Measurements from ENCODE around the gene RNF146. TPM values are rescaled to one million over a fixed set of nuclear protein-coding genes. Genes with fewer than 3 reads are reported as not detected.

RNF146 gene
- total and polyA plus RNA-seq, 9 of the 15 experiments (the other 6 are each of a cell fraction or from before 2014, with no cell fraction given): 8.4 to 30.5 (median 17.5) TPM

DNA sequence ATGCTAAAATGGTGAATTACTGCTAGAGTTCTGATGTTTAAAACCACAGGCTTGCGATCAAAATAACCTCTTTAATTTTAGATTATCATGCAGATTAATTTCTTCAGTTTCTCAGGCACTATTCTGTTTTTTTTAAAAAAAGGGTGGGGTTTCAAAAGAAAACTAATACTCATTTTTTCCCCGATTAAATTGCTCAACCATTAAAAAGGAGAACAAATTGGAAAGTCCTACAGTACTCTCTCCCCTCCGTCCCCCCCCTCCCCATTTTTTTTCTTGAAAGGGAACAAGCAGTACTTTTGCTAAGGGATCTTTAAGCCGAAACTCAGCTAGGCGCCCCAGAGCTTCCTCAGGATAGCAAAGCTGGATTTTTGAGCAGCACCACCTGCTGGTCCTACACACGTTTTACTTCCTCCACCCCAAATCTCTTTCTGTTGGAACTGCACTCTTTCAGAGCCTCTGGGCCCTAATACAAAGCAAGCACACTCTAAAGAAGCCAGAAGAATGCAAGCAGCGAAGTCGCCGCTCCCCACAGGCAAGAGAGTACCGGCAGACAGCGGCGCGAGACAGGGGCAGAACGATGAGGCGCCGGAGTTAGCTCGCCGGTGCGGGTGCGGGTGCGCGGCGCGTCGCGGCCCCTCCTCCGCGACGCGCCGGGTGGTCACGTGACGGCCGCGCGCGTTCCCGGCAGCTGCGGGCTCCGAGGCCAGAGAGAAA is at the start of gene RNF146 (continued):
- TF ChIP-seq ZBTB12 (CRISPR knock-in tag; IDR thresholded peaks at IDR 0.05) (0 out of 2 replicates have a peak, but pooled peaks have one; percentile 8), ZNF507 (tag; conservative IDR thresholded peaks at IDR 0.05) (no peak), CEBPB (tag; IDR thresholded peaks at IDR 0.05) (no peak), OTX1 (CRISPR knock-in tag; IDR thresholded peaks at IDR 0.05) (no peak), FOXA3 (CRISPR knock-in tag; conservative IDR thresholded peaks at IDR 0.05 in 1 of 2, IDR thresholded peaks at IDR 0.05 in 1 of 2) (no peak), RFX5 (IDR thresholded peaks at IDR 0.05; ENCODE audit: low read depth, low read length) (no peak), MLX (CRISPR knock-in tag; conservative IDR thresholded peaks at IDR 0.05) (no peak), FOXA1 (IDR thresholded peaks at IDR 0.05; ENCODE audit: borderline replicate concordance) (no peak), CTBP1 (IDR thresholded peaks at IDR 0.05; ENCODE audit: borderline replicate concordance) (peak; percentile 49)
- TF ChIP-seq, protein P1, sequence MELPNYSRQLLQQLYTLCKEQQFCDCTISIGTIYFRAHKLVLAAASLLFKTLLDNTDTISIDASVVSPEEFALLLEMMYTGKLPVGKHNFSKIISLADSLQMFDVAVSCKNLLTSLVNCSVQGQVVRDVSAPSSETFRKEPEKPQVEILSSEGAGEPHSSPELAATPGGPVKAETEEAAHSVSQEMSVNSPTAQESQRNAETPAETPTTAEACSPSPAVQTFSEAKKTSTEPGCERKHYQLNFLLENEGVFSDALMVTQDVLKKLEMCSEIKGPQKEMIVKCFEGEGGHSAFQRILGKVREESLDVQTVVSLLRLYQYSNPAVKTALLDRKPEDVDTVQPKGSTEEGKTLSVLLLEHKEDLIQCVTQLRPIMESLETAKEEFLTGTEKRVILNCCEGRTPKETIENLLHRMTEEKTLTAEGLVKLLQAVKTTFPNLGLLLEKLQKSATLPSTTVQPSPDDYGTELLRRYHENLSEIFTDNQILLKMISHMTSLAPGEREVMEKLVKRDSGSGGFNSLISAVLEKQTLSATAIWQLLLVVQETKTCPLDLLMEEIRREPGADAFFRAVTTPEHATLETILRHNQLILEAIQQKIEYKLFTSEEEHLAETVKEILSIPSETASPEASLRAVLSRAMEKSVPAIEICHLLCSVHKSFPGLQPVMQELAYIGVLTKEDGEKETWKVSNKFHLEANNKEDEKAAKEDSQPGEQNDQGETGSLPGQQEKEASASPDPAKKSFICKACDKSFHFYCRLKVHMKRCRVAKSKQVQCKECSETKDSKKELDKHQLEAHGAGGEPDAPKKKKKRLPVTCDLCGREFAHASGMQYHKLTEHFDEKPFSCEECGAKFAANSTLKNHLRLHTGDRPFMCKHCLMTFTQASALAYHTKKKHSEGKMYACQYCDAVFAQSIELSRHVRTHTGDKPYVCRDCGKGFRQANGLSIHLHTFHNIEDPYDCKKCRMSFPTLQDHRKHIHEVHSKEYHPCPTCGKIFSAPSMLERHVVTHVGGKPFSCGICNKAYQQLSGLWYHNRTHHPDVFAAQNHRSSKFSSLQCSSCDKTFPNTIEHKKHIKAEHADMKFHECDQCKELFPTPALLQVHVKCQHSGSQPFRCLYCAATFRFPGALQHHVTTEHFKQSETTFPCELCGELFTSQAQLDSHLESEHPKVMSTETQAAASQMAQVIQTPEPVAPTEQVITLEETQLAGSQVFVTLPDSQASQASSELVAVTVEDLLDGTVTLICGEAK (IDR thresholded peaks at IDR 0.05): no peak
- TF ChIP-seq, protein P1 (CRISPR knock-in tag; IDR thresholded peaks at IDR 0.05): no peak
- TF ChIP-seq, protein P2, sequence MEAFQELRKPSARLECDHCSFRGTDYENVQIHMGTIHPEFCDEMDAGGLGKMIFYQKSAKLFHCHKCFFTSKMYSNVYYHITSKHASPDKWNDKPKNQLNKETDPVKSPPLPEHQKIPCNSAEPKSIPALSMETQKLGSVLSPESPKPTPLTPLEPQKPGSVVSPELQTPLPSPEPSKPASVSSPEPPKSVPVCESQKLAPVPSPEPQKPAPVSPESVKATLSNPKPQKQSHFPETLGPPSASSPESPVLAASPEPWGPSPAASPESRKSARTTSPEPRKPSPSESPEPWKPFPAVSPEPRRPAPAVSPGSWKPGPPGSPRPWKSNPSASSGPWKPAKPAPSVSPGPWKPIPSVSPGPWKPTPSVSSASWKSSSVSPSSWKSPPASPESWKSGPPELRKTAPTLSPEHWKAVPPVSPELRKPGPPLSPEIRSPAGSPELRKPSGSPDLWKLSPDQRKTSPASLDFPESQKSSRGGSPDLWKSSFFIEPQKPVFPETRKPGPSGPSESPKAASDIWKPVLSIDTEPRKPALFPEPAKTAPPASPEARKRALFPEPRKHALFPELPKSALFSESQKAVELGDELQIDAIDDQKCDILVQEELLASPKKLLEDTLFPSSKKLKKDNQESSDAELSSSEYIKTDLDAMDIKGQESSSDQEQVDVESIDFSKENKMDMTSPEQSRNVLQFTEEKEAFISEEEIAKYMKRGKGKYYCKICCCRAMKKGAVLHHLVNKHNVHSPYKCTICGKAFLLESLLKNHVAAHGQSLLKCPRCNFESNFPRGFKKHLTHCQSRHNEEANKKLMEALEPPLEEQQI (IDR thresholded peaks at IDR 0.05): no peak
